Pancreas (tissue), 10 donors: ENCODE results near the gene NOL4L. TPM values are rescaled to one million over a fixed set of nuclear protein-coding genes. Genes with fewer than 3 reads are reported as not detected.

ENCODE experiments used
- ATAC-seq, 4 donors: fragments of 200-7000 bp; cut with Tn5 transposase; one replicate each; pipeline versions ENCODE4 v1.8.0 to v1.9.1; 2020; ENCODE audit warnings: mild to moderate bottlenecking in 4 of 4, moderate library complexity in 4 of 4
- DNase-seq, 6 donors: peaks; one replicate each; pipeline ENCODE4 v3.0.0-alpha.2; 2020
- FAIRE-seq: peaks from 2 replicates; lab custom pipeline; 2012; peaks lifted over from hg19 to GRCh38; lab: Jason Lieb, UNC
- H3K27ac ChIP-seq, 4 donors: fragments of 200-600 bp; sonication (generic); 1 replicate in 3 of 4; 2 replicates in 1 of 4; pipeline versions ENCODE4 v1.5.0 to v1.8.0; 2020
- H3K27me3 ChIP-seq, 4 donors: fragments of 200-600 bp; one replicate each; pipeline ENCODE4 v1.8.0; 2021
- H3K36me3 ChIP-seq, 3 donors: fragments of 200-600 bp; sonication (generic) in 1 of 3; one replicate each; pipeline versions ENCODE4 v1.5.0 to v1.8.0; 2020 to 2021
- H3K4me1 ChIP-seq, 3 donors: fragments of 200-600 bp; one replicate each; pipeline ENCODE4 v1.8.0; 2021
- H3K4me3 ChIP-seq, 4 donors: fragments of 200-600 bp; sonication (generic) in 2 of 4; one replicate each; pipeline versions ENCODE4 v1.5.0 to v1.8.0; 2020 to 2021
- H3K9me3 ChIP-seq, 4 donors: fragments of 200-600 bp; one replicate each; pipeline ENCODE4 v1.8.0; 2021
- WGBS, 2 donors: extraction: QIAGEN DNeasy Blood & Tissue Kit; methylation state at CpG; one replicate each; pipeline ENCODE4 v1.1.7; 2013; 5-methylcytosine and 5-hydroxymethylcytosine counted together
- intact Hi-C, 3 donors: fragments of 100-400 bp; cut with DNase I; formaldehyde crosslinking; loops; one replicate each; pipeline versions ENCODE4 v1.11.1 to v1.14.2; 2022
- polyA plus RNA-seq, 2 donors: library from polyadenylated mRNA; stranded (reverse); fragments of 200-250 nt; gene quantifications; one replicate each; pipeline ENCODE4 v1.2.3, GENCODE V29; 2013
- total RNA-seq, 6 donors: library from RNA; stranded (reverse); fragmentation: NEBNext Ultra II Directional in 4 of 6; extraction: Animal tissue kit (Norgen Biotek cat#: 25700) in 4 of 6; gene quantifications; one replicate each; pipeline versions ENCODE4 v1.2.1 to v1.2.4, GENCODE V29; 2021 to 2023
- TF ChIP-seq, protein P1 (sequence below), 4 donors: fragments of 200-600 bp; sonication (generic) in 3 of 4; IDR thresholded peaks; one replicate each; pipeline versions ENCODE4 v1.5.0 to v1.8.0; 2021; ENCODE audit warnings: antibody characterized with exemption in 4 of 4
- donor health status: healthy with polysubstance abuse.
- donor health status: DM: no; HTN: no; CAD: no; lungs with moderate emphysema.
- donor health status: DM: no; HTN: no; CAD: no.
- donor health status: control.
- donor health status: control.
- donor health status: Bipolar disorder and iron deficiency.
- donor health status: DM: yes; HTN: yes; CAD: no.
- donor health status: DM: no; HTN: no; CAD: no.
- donor health status: DM: no; HTN: no; CAD: no.
- donor health status: DM: yes; HTN: yes; CAD: no.

NOL4L gene
- total and polyA plus RNA-seq, 8 donors = 8.7 to 14.5 (median 10.2) TPM

DNA sequence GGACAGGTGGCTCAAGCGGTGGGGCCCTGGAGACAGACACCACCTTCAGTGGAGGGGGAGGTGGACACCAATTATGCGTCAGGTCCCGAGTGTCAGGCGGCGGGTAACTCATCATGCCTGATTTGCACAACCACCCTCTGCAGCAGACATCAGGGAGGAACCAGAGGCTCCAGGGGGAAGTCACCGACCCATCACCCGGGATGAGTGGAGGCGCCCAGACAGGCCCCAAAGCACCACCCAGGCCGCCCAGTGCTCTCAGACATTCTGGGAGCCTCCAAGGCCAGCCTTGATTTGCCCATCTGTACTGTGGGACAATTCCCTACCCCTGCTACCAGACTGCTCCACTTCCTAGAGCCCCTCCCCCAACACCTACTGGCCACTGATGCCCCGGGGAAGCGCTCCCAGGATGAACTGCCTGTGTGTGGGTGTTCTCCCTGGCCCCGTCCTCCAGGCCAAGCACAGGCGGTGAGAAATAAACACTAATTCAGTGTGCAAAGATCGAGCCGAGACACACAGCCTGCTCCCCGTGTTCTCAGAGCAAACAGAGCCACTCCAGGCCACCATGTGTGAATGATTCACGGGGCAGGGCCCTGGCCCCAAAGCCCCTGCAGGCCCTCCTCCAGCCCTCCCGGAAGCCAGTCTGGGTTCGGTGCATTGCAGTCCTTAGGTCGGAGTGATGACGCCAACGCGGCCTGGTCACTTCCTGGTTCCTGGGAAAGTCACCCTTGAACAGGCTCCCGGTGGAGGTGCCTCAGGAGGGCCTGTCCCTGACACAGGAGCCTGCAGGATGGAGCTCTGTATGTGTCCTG, 119.8 kb downstream of the NOL4L start:
- no peaks in the 10 kb centered on the region for H3K9me3 ChIP-seq
- WGBS, 2 donors = 42 to 46% methylated on average over 23 to 24 of the region's 24 CpGs
- ATAC-seq (peak; percentile 45 to 79 (median 60)), DNase-seq (peak; percentile 79 to 90 (median 80)), FAIRE-seq (no peak)
- TF ChIP-seq, protein P1, sequence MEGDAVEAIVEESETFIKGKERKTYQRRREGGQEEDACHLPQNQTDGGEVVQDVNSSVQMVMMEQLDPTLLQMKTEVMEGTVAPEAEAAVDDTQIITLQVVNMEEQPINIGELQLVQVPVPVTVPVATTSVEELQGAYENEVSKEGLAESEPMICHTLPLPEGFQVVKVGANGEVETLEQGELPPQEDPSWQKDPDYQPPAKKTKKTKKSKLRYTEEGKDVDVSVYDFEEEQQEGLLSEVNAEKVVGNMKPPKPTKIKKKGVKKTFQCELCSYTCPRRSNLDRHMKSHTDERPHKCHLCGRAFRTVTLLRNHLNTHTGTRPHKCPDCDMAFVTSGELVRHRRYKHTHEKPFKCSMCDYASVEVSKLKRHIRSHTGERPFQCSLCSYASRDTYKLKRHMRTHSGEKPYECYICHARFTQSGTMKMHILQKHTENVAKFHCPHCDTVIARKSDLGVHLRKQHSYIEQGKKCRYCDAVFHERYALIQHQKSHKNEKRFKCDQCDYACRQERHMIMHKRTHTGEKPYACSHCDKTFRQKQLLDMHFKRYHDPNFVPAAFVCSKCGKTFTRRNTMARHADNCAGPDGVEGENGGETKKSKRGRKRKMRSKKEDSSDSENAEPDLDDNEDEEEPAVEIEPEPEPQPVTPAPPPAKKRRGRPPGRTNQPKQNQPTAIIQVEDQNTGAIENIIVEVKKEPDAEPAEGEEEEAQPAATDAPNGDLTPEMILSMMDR (IDR thresholded peaks at IDR 0.05) = no peak
- peaks cover 30 to 39% (median 38%) of the 10 kb centered on the region in 3 donors for H3K4me1 ChIP-seq
- intact Hi-C loops = no loop called here
- no peaks in the 10 kb centered on the region for H3K36me3 ChIP-seq
- no peak overlapping the region for H3K4me3 ChIP-seq
- H3K27me3 ChIP-seq = no peaks in the 10 kb centered on the region
- peak overlapping the region; percentile 68 to 88 (median 80) for H3K27ac ChIP-seq

DNA sequence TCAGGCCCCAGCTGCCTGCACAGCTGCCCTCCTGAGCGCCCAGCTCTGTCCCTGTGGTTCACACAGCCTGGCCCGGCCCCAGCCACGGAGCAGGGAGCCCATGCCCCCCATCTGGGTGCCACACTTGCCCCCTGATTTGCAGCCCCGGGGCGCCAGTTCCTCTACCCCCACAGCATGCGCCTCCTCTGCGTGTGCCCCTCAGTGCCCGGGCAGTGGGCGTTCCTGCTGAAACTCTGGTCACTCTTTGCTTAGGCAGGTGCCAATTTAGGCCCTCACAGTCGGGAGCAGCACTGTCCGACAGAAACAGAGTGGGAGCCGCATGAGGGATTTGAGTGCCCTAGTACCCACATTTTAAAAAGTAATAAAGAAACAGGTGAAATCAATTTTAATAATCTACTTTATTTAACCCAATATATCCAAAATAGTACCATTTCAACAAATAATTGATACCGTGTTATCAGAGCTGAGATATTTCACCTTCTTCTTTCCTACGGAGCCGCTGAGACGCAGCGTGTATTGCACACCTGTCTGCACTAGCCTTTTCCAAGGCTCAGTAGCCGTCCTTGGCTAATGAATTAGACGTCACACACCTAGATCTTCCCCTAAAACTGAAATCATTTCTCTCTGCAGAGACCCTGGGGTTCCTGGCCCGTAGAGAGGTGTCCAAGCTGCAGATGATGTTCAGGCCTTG, 120.6 kb downstream of the NOL4L start:
- intact Hi-C loops = no loop called here
- Histone ChIP-seq H3K27me3 (no peaks in the 10 kb centered on the region), H3K9me3 (no peaks in the 10 kb centered on the region), H3K4me1 (peaks cover 30 to 39% (median 39%) of the 10 kb centered on the region in 3 donors), H3K27ac (peak overlapping the region; percentile 79 to 88 (median 82)), H3K4me3 (no peak overlapping the region), H3K36me3 (no peaks in the 10 kb centered on the region)
- no peak for FAIRE-seq
- TF ChIP-seq, protein P1 (IDR thresholded peaks at IDR 0.05) = no peak
- ATAC-seq = peak in 3 of 4 donors; percentile 15 to 17 (median 16)
- 41 to 50% methylated on average over 20 of the region's 20 CpGs for WGBS, 2 donors
- no peak for DNase-seq

DNA sequence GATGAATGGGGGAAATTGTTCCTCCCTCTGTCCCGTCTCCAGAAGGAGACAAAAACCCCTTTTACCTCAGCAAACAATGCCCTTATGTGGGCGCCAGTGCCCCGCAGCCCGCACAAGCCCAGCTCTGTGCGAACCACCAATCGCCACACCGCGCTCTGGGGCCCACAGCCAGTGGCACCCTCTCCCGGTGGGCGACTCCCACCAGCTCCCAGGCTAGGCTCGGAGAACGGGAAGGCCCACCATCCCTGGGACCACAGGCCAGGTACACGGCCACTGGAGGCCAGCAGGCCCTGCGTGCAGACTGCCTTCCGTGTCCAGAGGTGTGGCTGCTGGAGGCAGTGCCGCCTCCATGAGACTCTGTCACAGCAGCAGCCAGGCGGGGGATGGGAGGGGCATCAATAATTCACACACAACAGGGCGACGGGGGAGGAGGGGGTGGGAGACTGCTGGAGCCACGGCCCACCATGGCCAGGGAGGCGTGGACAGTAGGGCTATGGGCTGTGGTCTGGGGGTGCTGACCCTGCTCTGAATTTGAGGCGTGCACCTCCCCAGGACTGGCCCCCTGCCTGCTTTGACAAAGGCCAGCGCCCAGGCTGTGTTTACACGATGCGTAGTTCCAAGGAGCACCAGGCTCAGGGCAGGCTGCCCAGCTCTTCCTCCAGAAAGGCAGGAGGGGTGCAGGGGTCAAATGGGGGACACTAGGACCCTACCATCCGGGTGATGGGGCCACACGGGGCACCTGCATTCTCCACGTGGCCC, 121.3 kb downstream of the NOL4L start:
- ATAC-seq (peak; percentile 67 to 74 (median 71)), FAIRE-seq (no peak), DNase-seq (peak; percentile 67 to 90 (median 78))
- no peaks in the 10 kb centered on the region for H3K27me3 ChIP-seq
- no peaks in the 10 kb centered on the region for H3K36me3 ChIP-seq
- no peaks in the 10 kb centered on the region for H3K9me3 ChIP-seq
- H3K4me1 ChIP-seq = peaks cover 37 to 42% (median 40%) of the 10 kb centered on the region in 3 donors
- intact Hi-C loops = no loop called here
- H3K4me3 ChIP-seq = no peak overlapping the region
- TF ChIP-seq, protein P1 (IDR thresholded peaks at IDR 0.05) = no peak
- WGBS, 2 donors = 20 to 21% methylated on average over 27 to 28 of the region's 28 CpGs
- peak overlapping the region; percentile 79 to 88 (median 82) for H3K27ac ChIP-seq

DNA sequence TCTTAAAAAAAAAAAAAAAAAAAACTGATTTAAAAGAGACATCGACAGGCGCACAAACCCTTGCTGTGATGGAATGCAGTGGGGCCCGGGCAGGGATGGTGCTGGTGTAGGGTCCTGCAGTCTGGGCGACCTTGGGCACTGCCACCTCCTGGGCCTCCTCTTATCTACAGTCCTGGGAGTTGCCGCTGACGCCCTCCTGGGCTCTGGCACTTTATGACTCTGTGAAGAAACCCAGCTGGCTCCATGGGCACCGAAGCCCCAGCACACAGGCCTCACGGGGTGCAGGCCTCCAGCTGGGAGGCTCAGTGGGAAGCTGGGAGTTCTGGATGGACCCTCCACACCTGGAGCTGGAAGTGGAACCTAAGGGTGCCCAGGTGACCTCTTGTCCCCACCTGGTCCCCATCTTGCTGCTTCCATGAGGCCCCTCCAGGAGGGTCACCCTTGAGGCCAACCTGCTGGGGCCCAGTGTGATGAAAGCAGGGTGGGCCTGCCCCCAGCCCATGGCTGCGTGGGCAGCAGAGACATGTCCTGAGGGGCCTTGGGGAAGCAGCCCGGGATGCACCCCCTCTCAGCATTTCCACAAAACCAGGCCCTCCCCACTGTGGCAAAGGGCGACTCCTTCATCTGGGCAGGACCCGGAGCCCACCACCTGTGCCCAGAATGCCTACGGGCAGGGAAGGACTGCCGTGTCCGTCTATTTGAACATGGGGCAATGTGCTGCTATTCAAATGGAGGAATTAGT, 122.1 kb downstream of the NOL4L start:
- Histone ChIP-seq H3K27ac (peak overlapping the region; percentile 79 to 88 (median 82)), H3K4me1 (peaks cover 45 to 49% (median 45%) of the 10 kb centered on the region in 3 donors), H3K27me3 (no peaks in the 10 kb centered on the region), H3K36me3 (no peaks in the 10 kb centered on the region), H3K9me3 (no peaks in the 10 kb centered on the region), H3K4me3 (no peak overlapping the region)
- ATAC-seq (peak; percentile 60 to 70 (median 64)), DNase-seq (peak; percentile 73 to 91 (median 82)), FAIRE-seq (no peak)
- intact Hi-C loops = no loop called here
- TF ChIP-seq, protein P1 (IDR thresholded peaks at IDR 0.05) = no peak
- WGBS, 2 donors = 21 to 23% methylated on average over 15 of the region's 15 CpGs
